Body of pancreas (tissue), 4 donors: ENCODE data around the gene PDE4D.

Source experiments
- CTCF ChIP-seq, 7 experiments: fragments of 450-650 bp in 4 of 7; fragments of 200-600 bp in 3 of 7; sonication (generic) in 3 of 7; IDR thresholded peaks; one replicate each; pipeline ENCODE4 v1.5.1; 2016 to 2019; ENCODE audit warnings: antibody characterized with exemption in 7 of 7
- POLR2A ChIP-seq, 3 donors: fragments of 450-650 bp; IDR thresholded peaks; one replicate each; pipeline ENCODE4 v1.6.1; 2016; ENCODE audit warnings: antibody characterized with exemption in 3 of 3, mild to moderate bottlenecking in 2 of 3

- no peak for TF ChIP-seq POLR2A (IDR thresholded peaks at IDR 0.05)
- no peak for TF ChIP-seq CTCF (IDR thresholded peaks at IDR 0.05)
Observed at GRCh38 chr5:59704936-59705335, 188.6 kb downstream of the PDE4D start.
